SU-DHL-6 (cell line): Measurements from ENCODE around the gene MED6.

Experiments used
- H2AFZ ChIP-seq: fragments of 200-600 bp; sonication (generic); 2 replicates; pipeline ENCODE4 v1.6.1; 2014; ENCODE audit warnings: low read depth, mild to moderate bottlenecking, moderate library complexity, mixed read lengths, antibody characterized with exemption, low read length; ENCODE audit not compliant: severe bottlenecking
- H3F3A ChIP-seq: fragments of 200-600 bp; shearing (Covaris generic); 2 replicates; pipeline ENCODE4 v1.6.0; 2016; ENCODE audit warnings: antibody characterized with exemption, mild to moderate bottlenecking; ENCODE audit not compliant: insufficient read depth
- H3K27ac ChIP-seq: fragments of 200-600 bp; sonication (generic); 2 replicates; pipeline ENCODE4 v1.5.1; 2016; ENCODE audit warnings: low read depth, mild to moderate bottlenecking, low read length, moderate library complexity, mixed read lengths
- H3K27me3 ChIP-seq: fragments of 200-600 bp; sonication (generic), shearing (Covaris generic); 2 replicates; pipeline ENCODE4 v1.6.0; 2014; ENCODE audit warnings: mild to moderate bottlenecking, low read length
- H3K36me3 ChIP-seq: fragments of 200-600 bp; sonication (generic); 2 replicates; pipeline ENCODE4 v1.6.1; 2014; ENCODE audit warnings: mild to moderate bottlenecking, low read length, mixed read lengths
- H3K4me2 ChIP-seq: fragments of 300-600, 200-600 bp; shearing (Covaris generic), sonication (generic); 2 replicates; pipeline ENCODE4 v1.6.0; 2014; ENCODE audit warnings: low read length, low read depth, mild to moderate bottlenecking; ENCODE audit not compliant: poor library complexity, severe bottlenecking
- H3K4me3 ChIP-seq: fragments of 200-600 bp; sonication (generic); 2 replicates; pipeline ENCODE4 v1.5.1; 2014; ENCODE audit warnings: antibody characterized with exemption, low read length, mild to moderate bottlenecking, mixed read lengths; ENCODE audit not compliant: insufficient read depth, poor library complexity, severe bottlenecking
- H3K79me2 ChIP-seq: fragments of 200-600 bp; sonication (generic); 2 replicates; pipeline ENCODE4 v1.6.1; 2014; ENCODE audit warnings: mild to moderate bottlenecking, low read length, moderate library complexity; ENCODE audit not compliant: insufficient read depth
- H3K9ac ChIP-seq: fragments of 200-600 bp; sonication (generic); 2 replicates; pipeline ENCODE4 v1.7.0; 2014; ENCODE audit warnings: mild to moderate bottlenecking, low read length
- H3K9me2 ChIP-seq: fragments of 200-600 bp; sonication (generic); replicated peaks from 2 replicates; pipeline ENCODE4 v1.6.1; 2014; ENCODE audit warnings: low read length; ENCODE audit not compliant: insufficient read depth
- H3K9me3 ChIP-seq: fragments of 200-600 bp; sonication (generic); 2 replicates; pipeline ENCODE4 v1.6.1; 2014; ENCODE audit warnings: low read length, mixed read lengths; ENCODE audit not compliant: insufficient read depth
- H4K20me1 ChIP-seq: fragments of 200-600 bp; sonication (generic); 2 replicates; pipeline ENCODE4 v1.6.1; 2014; ENCODE audit warnings: low read depth, mild to moderate bottlenecking, antibody characterized with exemption, low read length, moderate library complexity, mixed read lengths
- EZH2phosphoT487 ChIP-seq: fragments of 200-600 bp; sonication (generic), shearing (Covaris generic); conservative IDR thresholded peaks from 2 replicates; pipeline ENCODE4 v1.6.1; 2018; ENCODE audit warnings: mild to moderate bottlenecking, antibody characterized with exemption, low read length, moderate library complexity, mixed read lengths
- TF ChIP-seq, protein P1 (sequence below): fragments of 200-600 bp; sonication (generic); IDR thresholded peaks from one replicate; pipeline ENCODE4 v1.5.1; 2017; ENCODE audit warnings: antibody characterized with exemption, mild to moderate bottlenecking, low read length, moderate library complexity; ENCODE audit not compliant: insufficient read depth, poor library complexity, severe bottlenecking

MED6 gene

DNA sequence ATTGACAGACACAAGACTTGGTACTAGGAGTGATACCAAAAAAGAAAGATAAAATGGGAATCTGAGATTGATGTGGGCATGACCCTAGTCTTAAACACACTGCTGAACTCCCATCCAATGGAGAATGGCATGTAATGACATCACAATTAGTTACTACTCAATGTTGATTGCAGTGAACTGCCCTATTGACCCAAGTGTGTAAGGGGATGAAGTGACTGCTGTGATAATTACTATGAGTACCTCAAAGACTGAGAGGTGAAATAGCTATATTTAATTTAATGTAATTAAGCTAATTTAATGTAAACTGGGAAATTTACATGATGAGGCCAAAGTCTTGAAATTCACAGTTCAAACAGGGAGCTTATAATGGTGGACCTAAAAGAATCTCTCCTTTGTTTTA, 65.6 kb downstream of the MED6 start, which contains the start of gene ADAM20:
ADAM20 (minus strand) TSS at position 101 of the 400 bp plus-strand sequence. CDS start 10,247 bp downstream, outside the sequence.
- Histone ChIP-seq H3K79me2 (no peaks in the 10 kb centered on the region), H3K36me3 (no peaks in the 10 kb centered on the region), H3F3A (no peaks in the 10 kb centered on the region), H3K27me3 (no peaks in the 10 kb centered on the region), H3K4me3 (no peak within 1 kb of the TSS), H3K4me2 (no peak within 1 kb of the TSS), H4K20me1 (no peaks in the 10 kb centered on the region), H3K9me3 (no peaks in the 10 kb centered on the region), H3K27ac (no peak within 1 kb of the TSS), H3K9me2 (no peaks in the 10 kb centered on the region), H2AFZ (no peak within 1 kb of the TSS), H3K9ac (no peak within 1 kb of the TSS)
- TF ChIP-seq EZH2phosphoT487 = no peak
- TF ChIP-seq, protein P1, sequence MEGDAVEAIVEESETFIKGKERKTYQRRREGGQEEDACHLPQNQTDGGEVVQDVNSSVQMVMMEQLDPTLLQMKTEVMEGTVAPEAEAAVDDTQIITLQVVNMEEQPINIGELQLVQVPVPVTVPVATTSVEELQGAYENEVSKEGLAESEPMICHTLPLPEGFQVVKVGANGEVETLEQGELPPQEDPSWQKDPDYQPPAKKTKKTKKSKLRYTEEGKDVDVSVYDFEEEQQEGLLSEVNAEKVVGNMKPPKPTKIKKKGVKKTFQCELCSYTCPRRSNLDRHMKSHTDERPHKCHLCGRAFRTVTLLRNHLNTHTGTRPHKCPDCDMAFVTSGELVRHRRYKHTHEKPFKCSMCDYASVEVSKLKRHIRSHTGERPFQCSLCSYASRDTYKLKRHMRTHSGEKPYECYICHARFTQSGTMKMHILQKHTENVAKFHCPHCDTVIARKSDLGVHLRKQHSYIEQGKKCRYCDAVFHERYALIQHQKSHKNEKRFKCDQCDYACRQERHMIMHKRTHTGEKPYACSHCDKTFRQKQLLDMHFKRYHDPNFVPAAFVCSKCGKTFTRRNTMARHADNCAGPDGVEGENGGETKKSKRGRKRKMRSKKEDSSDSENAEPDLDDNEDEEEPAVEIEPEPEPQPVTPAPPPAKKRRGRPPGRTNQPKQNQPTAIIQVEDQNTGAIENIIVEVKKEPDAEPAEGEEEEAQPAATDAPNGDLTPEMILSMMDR = no peak
